ENCODE results near the gene ANKS1A. TPM values are rescaled to one million over a fixed set of nuclear protein-coding genes. Genes with fewer than 3 reads are reported as not detected.

The ANKS1A gene
- total RNA-seq, 2 donors from 2014 or later: 20.5 to 68.4 TPM

DNA sequence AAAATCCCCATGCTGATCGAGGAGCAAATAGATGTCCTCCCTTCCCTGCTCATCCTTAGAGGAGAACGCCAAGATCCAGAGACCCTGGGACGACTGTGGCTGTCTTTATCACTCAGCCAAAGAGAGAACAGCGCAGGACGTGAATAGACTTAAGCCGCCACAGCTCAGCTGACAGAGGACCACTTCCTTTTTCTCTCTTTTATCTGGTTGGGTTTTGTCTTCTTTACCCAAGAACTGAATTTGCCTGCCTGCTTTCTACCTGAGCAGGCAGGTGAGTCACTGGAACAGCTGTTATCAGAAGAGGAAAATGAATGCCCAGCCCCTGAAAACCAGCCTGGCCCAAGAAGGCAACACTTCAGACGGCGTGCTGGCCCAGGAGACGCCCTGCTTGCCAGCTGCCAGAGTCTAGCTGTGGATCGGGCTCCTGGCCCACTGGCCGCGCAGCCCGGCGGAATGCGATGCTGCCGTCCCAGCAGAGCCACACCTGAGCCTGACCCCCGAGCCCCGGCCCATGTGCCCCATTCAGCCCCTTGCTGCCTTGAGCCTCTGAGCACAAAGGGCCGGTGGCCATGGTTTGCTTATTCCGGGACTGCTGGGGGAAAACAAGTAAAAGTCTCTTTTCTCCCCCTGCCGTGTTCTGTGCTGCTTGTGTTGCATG lies 169.9 kb downstream of the ANKS1A start:
- WGBS: 89% methylated on average over 21 of the region's 21 CpGs
- H3K4me3 ChIP-seq: no peak overlapping the region
- DNase-seq (ENCODE audit: low spot score): no peak
- no peaks in the 10 kb centered on the region for H3K4me1 ChIP-seq (replicated peaks)
- intact Hi-C loops (cut with DNase I): loop anchor here (5.0 kb wide), 1 partner anchor 42 kb away; no protein-coding TSS in a partner anchor
- H3K27me3 ChIP-seq (replicated peaks; ENCODE audit: insufficient read depth): no peaks in the 10 kb centered on the region
- H3K9me3 ChIP-seq: no peaks in the 10 kb centered on the region
- TF ChIP-seq POLR2A (IDR thresholded peaks at IDR 0.05): no peak
- TF ChIP-seq CTCF (IDR thresholded peaks at IDR 0.05): no peak
- TF ChIP-seq POLR2AphosphoS5 (IDR thresholded peaks at IDR 0.05): no peak
- no peak overlapping the region for H3K27ac ChIP-seq
- H3K36me3 ChIP-seq: no peaks in the 10 kb centered on the region

- H3K9me3 ChIP-seq: no peaks in the 10 kb centered on the region
- H3K4me3 ChIP-seq: no peak overlapping the region
- no peak for TF ChIP-seq POLR2A (IDR thresholded peaks at IDR 0.05)
- no peak for TF ChIP-seq CTCF (IDR thresholded peaks at IDR 0.05)
- TF ChIP-seq POLR2AphosphoS5 (IDR thresholded peaks at IDR 0.05): no peak
- intact Hi-C loops (cut with DNase I): loop anchor here (5.0 kb wide), 1 partner anchor 42 kb away; no protein-coding TSS in a partner anchor
- no peaks in the 10 kb centered on the region for H3K27me3 ChIP-seq (replicated peaks; ENCODE audit: insufficient read depth)
- no peaks in the 10 kb centered on the region for H3K36me3 ChIP-seq
- DNase-seq (ENCODE audit: low spot score): no peak
- WGBS: 86% methylated on average over 21 of the region's 21 CpGs
- H3K4me1 ChIP-seq (replicated peaks): no peaks in the 10 kb centered on the region
- H3K27ac ChIP-seq: no peak overlapping the region
Observed at GRCh38 chr6:35059596-35060345, 170.7 kb downstream of the ANKS1A start.

DNA sequence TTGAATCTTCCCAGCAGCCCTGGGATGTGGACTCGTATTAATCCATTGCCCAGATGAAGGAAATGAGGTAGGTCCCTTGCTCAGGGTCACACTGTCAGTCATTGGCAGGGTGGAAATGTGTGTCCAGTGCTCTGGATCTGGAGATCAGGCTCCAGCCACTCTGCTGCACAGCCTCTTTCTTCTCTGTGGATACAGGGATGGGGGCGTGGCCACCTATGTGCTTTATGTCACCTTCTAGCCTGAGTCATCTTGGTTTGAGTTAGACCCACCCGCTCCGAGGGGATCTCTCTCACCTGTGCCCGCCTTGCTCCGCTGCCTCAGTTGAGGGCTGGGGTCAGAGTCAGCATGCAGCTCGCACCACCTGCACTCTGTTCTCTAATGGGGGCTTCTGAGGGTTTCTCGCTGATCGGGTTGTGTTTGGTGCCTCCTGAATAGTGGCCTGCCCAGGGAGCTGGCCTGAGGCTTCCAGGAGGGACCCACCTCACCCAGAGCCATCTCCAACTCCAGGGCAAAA lies 172.1 kb downstream of the ANKS1A start:
- no peaks in the 10 kb centered on the region for H3K4me1 ChIP-seq (replicated peaks)
- intact Hi-C loops (cut with DNase I): no loop called here
- TF ChIP-seq POLR2A (IDR thresholded peaks at IDR 0.05) (no peak), CTCF (IDR thresholded peaks at IDR 0.05) (no peak), POLR2AphosphoS5 (IDR thresholded peaks at IDR 0.05) (no peak)

DNA sequence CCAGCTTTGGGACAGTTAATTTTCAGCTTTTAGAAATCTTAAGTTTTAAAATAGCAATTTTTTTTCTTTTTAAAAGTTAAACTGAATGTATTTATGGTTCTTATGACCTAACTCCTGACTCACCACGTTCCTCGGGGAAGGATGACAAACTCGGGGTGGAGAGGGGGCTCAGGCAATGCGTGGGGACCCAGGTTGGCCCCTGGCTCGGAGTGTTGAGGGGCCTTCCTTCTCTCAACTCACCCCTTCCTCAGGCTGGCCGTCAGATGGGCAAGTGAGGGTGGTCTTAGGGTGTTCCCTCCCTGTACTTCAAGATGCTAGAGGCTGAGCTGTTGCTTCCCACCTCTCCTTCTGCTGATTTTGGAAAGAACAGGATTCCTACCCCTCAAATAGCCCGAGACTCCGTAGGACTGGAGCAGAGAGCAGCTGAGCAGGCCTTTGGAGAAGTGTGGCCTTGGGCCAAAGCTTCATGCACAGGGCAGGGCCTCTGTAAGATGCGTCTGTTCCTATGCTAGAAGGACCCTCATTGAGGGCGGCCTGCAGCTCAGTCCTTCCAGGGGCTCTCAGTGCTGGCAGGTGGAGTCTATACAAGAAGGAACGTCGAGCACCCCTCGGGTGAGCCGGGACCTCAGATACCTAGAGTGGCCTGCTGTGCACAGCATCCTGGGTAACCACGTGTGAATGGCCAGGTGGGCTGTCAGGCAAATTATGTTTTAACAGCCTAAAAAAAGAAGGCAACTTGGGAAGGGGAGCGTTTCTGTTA lies 172.8 kb downstream of the ANKS1A start:
- intact Hi-C loops (cut with DNase I): no loop called here
- Histone ChIP-seq H3K9me3 (no peaks in the 10 kb centered on the region), H3K27me3 (replicated peaks; ENCODE audit: insufficient read depth) (no peaks in the 10 kb centered on the region), H3K4me1 (replicated peaks) (no peaks in the 10 kb centered on the region), H3K4me3 (no peak overlapping the region), H3K36me3 (peaks cover 0 to 7% of the 10 kb centered on the region in 2 donors), H3K27ac (no peak overlapping the region)
- whole genome bisulfite sequencing: 89% methylated on average over 16 of the region's 16 CpGs
- TF ChIP-seq POLR2AphosphoS5 (IDR thresholded peaks at IDR 0.05) (no peak), POLR2A (IDR thresholded peaks at IDR 0.05) (no peak), CTCF (IDR thresholded peaks at IDR 0.05) (no peak)
- no peak for DNase-seq (ENCODE audit: low spot score)

More for the DNA sequence above, 172.1 kb downstream of the ANKS1A start:
- H3K36me3 ChIP-seq: peaks cover 0 to 7% of the 10 kb centered on the region in 2 donors
- WGBS: 93% methylated on average over 9 of the region's 9 CpGs
- H3K9me3 ChIP-seq: no peaks in the 10 kb centered on the region
- no peaks in the 10 kb centered on the region for H3K27me3 ChIP-seq (replicated peaks; ENCODE audit: insufficient read depth)
- no peak overlapping the region for H3K4me3 ChIP-seq
- no peak overlapping the region for H3K27ac ChIP-seq
- no peak for DNase-seq (ENCODE audit: low spot score)
